GM12872 (cell line): ENCODE results near the gene ISM1.

Experiments
- TF ChIP-seq, protein P1 (sequence below): IDR thresholded peaks from 3 replicates; pipeline ENCODE4 v1.5.1; 2011; ENCODE audit warnings: low read depth, mild to moderate bottlenecking, low read length, moderate library complexity; ENCODE audit not compliant: insufficient read depth

Gene ISM1

DNA sequence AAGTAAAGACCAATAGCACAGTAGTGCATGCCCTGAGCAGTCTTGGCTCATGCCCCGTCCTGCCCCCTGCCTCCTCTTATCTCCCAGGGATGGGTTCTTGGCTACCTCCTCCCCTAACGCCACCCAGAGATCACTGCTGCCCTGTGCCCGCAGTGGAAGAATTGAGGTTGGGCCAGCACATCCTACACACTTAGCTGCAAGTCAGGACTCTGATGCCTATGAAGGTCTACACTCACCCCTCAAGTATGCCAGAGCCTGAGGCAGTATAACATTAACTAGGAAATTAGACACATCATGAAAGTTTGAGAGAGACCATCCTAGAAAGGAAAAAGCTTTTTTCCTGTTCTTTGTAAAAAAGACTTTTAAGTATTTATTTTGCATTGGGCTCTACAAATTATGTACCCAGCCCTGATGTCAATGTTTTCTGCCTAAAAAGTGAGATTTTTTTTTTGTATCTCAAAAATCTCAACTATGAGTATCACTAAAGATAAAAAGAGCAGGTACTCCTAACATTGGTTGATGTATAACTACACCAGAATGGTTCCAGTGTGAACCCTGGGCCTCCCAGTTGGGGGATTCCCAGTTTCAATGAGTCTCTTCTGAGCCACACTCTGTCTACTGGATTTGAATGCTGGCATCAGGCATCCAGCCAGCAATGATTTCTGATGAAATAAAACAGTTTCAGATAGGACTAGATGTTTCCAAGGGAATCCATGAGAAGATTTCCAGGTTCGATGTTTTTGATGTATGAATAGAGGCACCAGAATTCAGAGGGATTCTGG lies 115.4 kb downstream of the ISM1 start:
- TF ChIP-seq, protein P1, sequence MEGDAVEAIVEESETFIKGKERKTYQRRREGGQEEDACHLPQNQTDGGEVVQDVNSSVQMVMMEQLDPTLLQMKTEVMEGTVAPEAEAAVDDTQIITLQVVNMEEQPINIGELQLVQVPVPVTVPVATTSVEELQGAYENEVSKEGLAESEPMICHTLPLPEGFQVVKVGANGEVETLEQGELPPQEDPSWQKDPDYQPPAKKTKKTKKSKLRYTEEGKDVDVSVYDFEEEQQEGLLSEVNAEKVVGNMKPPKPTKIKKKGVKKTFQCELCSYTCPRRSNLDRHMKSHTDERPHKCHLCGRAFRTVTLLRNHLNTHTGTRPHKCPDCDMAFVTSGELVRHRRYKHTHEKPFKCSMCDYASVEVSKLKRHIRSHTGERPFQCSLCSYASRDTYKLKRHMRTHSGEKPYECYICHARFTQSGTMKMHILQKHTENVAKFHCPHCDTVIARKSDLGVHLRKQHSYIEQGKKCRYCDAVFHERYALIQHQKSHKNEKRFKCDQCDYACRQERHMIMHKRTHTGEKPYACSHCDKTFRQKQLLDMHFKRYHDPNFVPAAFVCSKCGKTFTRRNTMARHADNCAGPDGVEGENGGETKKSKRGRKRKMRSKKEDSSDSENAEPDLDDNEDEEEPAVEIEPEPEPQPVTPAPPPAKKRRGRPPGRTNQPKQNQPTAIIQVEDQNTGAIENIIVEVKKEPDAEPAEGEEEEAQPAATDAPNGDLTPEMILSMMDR: no peak

GRCh38 chr20:13337090-13337784 lies 116.2 kb downstream of the ISM1 start:
- TF ChIP-seq, protein P1: no peak

- TF ChIP-seq, protein P1: no peak
These were observed 117.1 kb downstream of the ISM1 start for GRCh38 chr20:13338097-13338661.

GRCh38 chr20:13338999-13339411 lies 117.9 kb downstream of the ISM1 start:
- TF ChIP-seq, protein P1: no peak

DNA sequence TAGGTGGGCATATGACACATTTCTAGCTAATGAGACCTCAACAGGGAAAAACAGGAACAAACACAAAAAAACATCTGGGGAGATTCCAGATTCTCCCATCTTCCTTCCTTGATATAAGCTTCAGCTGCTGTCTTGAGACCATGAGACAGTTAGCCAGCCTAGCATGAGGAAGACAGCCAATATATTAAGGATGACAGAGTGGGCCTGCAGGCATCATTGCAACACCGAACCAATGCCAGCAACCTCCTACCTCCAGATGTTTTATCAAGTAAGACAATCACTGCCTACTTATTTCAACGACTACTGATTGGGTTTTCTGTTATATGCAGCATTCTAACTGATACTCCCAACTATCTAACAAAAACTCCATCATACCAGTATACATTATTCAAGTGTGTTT lies 119.0 kb downstream of the ISM1 start:
- TF ChIP-seq, protein P1: no peak

- TF ChIP-seq, protein P1: no peak
These were observed 120.8 kb downstream of the ISM1 start for GRCh38 chr20:13341737-13342393.
